GM10248 (cell line): ENCODE data around the gene RTL10.
"Not testable (repeated sequence)": the region's sequence is repeated elsewhere in the genome, so short reads cannot be mapped to it uniquely, and the experiment has no call there.

ENCODE experiments used
- CTCF ChIA-PET: fragments of 300-600 bp; sonication (Branson Sonifier 250); formaldehyde crosslinking; extraction: SDS; loops from one replicate; lab custom pipeline; 2021; ENCODE audit warnings: antibody characterized with exemption; lab: Yijun Ruan, JAX
- POLR2A ChIA-PET: fragments of 350-650 bp; sonication (Branson Sonifier 250); formaldehyde crosslinking; extraction: SDS; loops from one replicate; lab custom pipeline; 2020; ENCODE audit warnings: antibody characterized with exemption; lab: Yijun Ruan, JAX
- DNase-seq: peaks from one replicate; pipeline ENCODE4 v3.0.0; 2012; ENCODE audit errors: extremely low spot score
- TF ChIP-seq, protein P1 (sequence below): IDR thresholded peaks from 2 replicates; pipeline ENCODE4 v1.5.1; 2012; ENCODE audit warnings: mild to moderate bottlenecking, low read depth; ENCODE audit errors: extremely low read depth, missing control alignments, control extremely low read depth

RTL10 gene

GRCh38 chr22:19840955-19841640 is 13.6 kb downstream of the RTL10 start:
- TF ChIP-seq, protein P1, sequence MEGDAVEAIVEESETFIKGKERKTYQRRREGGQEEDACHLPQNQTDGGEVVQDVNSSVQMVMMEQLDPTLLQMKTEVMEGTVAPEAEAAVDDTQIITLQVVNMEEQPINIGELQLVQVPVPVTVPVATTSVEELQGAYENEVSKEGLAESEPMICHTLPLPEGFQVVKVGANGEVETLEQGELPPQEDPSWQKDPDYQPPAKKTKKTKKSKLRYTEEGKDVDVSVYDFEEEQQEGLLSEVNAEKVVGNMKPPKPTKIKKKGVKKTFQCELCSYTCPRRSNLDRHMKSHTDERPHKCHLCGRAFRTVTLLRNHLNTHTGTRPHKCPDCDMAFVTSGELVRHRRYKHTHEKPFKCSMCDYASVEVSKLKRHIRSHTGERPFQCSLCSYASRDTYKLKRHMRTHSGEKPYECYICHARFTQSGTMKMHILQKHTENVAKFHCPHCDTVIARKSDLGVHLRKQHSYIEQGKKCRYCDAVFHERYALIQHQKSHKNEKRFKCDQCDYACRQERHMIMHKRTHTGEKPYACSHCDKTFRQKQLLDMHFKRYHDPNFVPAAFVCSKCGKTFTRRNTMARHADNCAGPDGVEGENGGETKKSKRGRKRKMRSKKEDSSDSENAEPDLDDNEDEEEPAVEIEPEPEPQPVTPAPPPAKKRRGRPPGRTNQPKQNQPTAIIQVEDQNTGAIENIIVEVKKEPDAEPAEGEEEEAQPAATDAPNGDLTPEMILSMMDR, result no peak
- DNase-seq, result no peak
- CTCF ChIA-PET, result interaction anchor here (0.8 to 1.4 kb wide), 3 partner anchors 18 to 171 kb away, joined by 3 to 7 read pairs (median 4); no protein-coding TSS in a partner anchor
- POLR2A ChIA-PET, result no interaction called here

DNA sequence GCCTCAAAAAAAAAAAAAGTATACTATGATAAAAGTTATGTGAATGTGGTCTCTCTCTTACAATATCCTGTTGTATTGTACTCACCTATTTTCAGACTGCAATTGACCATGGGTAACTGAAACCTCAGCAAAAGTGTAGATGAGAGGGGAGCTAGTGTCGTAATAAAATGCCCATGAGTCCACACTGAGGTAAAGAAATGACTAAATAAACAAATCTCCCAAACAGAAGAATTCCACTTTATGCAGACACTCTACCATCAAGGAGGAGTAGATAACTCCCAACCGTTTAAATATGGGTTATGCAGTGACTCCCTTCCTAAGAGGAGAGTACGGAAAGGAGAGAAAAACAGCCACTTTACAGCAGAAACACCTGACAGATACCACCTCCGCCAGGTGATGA is 14.6 kb downstream of the RTL10 start:
- DNase-seq, result no peak
- CTCF ChIA-PET, result no interaction called here
- POLR2A ChIA-PET, result no interaction called here
- TF ChIP-seq, protein P1, result no peak

DNA sequence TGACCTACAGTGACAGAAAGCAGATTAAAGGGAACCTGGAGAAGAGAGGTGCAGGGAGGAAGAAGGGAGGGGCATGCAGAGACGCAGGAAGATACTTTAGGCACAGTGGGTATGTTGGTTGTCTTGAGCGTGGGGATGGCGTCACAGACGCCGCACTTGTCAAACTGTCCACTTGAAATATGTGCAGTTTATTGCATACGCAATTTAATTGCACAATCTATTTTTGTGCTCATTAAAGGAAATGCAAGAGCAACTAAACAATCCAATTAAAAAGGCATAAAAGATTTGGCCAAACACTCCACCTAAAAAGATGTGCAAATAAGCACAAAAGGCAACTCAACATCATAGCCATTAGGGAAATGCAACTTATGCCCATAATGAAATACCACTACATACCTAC is 16.8 kb downstream of the RTL10 start:
- DNase-seq, result no peak
- ChIA-PET CTCF (no interaction called here), POLR2A (no interaction called here)
- TF ChIP-seq, protein P1, result no peak

- TF ChIP-seq, protein P1, result no peak
- POLR2A ChIA-PET, result no interaction called here
- DNase-seq, result no peak
- CTCF ChIA-PET, result interaction anchor here (1.4 kb wide), 1 partner anchor 74 kb away, joined by 3 read pairs; no protein-coding TSS in a partner anchor
Measured at GRCh38 chr22:19836512-19836911, 18.2 kb downstream of the RTL10 start.

GRCh38 chr22:19834599-19834998 is 20.1 kb downstream of the RTL10 start:
- DNase-seq, result no peak
- ChIA-PET CTCF (interaction anchor here (0.8 to 1.4 kb wide), 2 partner anchors 21 to 105 kb away, joined by 3 to 4 read pairs; no protein-coding TSS in a partner anchor), POLR2A (no interaction called here)
- TF ChIP-seq, protein P1, result no peak

DNA sequence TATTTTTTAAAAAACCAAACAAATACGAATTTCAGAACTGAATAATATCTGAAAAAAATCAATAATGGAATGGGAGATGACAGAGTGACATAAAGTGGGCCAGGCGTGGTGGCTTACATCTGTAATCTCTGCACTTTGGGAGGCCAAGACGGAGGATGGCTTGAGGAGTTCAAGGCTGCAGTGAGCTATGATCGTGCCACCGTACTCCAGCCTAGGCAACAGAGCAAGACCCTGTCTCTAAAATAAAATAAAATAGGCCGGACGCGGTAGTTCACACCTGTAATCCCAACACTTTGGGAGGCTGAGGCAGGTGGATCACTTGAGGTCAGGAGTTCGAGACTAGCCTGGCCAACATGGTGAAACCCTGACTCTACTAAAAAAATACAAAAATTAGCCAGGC is 21.3 kb downstream of the RTL10 start:
- DNase-seq, POLR2A ChIA-PET: not testable (repeated sequence)
- CTCF ChIA-PET, result interaction anchor here (0.9 to 1.9 kb wide), 3 partner anchors 17 to 77 kb away, joined by 4 to 8 read pairs (median 8); no protein-coding TSS in a partner anchor

- DNase-seq, result no peak
- ChIA-PET POLR2A (no interaction called here), CTCF (interaction anchor here (0.9 to 1.9 kb wide), 4 partner anchors 18 to 78 kb away, joined by 3 to 8 read pairs (median 6); no protein-coding TSS in a partner anchor)
- TF ChIP-seq, protein P1, result no peak
Measured at GRCh38 chr22:19832476-19833108, 22.1 kb downstream of the RTL10 start.

GRCh38 chr22:19831979-19832378 is 22.7 kb downstream of the RTL10 start:
- DNase-seq, POLR2A ChIA-PET: not testable (repeated sequence)
- CTCF ChIA-PET, result interaction anchor here (1.3 to 1.9 kb wide), 3 partner anchors 19 to 78 kb away, joined by 3 to 8 read pairs (median 8); no protein-coding TSS in a partner anchor
